Activated CD4-positive, alpha-beta T cell treated with anti-CD3 and anti-CD28 coated beads for 36 hours (primary cell): ENCODE measurements around the gene RRAD. TPM values are rescaled to one million over a fixed set of nuclear protein-coding genes. Genes with fewer than 3 reads are reported as not detected.

ENCODE experiments used
- ATAC-seq: fragments of 200-7000 bp; cut with Tn5 transposase; one replicate; pipeline ENCODE4 v1.10.0; 2021; ENCODE audit warnings: mild to moderate bottlenecking, moderate library complexity
- CTCF ChIA-PET: fragments of 350-600 bp; sonication (Branson Sonifier 250); formaldehyde crosslinking; loops from one replicate; lab custom pipeline; 2021; ENCODE audit warnings: antibody characterized with exemption; lab: Charles Lee
- POLR2A ChIA-PET: fragments of 350-600 bp; sonication (Branson Sonifier 250); formaldehyde crosslinking; loops from one replicate; lab custom pipeline; 2021; ENCODE audit warnings: antibody characterized with exemption, inconsistent platforms; lab: Charles Lee
- DNase-seq: peaks from one replicate; pipeline ENCODE4 v3.0.0-alpha.2; 2020
- H3K27ac Mint-ChIP-seq: one replicate; pipeline ENCODE4 v1.8.0; 2021; ENCODE audit warnings: mixed read lengths
- H3K27me3 Mint-ChIP-seq: one replicate; pipeline ENCODE4 v1.8.0; 2021; ENCODE audit warnings: mixed read lengths
- H3K36me3 Mint-ChIP-seq: one replicate; pipeline ENCODE4 v1.8.0; 2021; ENCODE audit warnings: low read depth, mixed read lengths
- H3K4me1 Mint-ChIP-seq: one replicate; pipeline ENCODE4 v1.8.0; 2021; ENCODE audit warnings: mixed read lengths
- H3K4me3 Mint-ChIP-seq: one replicate; pipeline ENCODE4 v1.8.0; 2021; ENCODE audit warnings: mild to moderate bottlenecking, moderate library complexity, mixed read lengths
- H3K9me3 Mint-ChIP-seq: one replicate; pipeline ENCODE4 v1.8.0; 2021; ENCODE audit warnings: low read depth, mixed read lengths
- intact Hi-C, 2 experiments: fragments of 100-400 bp; cut with DNase I in 1 of 2; cut with micrococcal nuclease in 1 of 2; formaldehyde crosslinking; loops; one replicate each; pipeline versions ENCODE4 v1.14.2 to v1.15.1; 2022 to 2024; cut with DNase I, micrococcal nuclease
- total RNA-seq, 2 experiments: library from RNA; stranded (reverse); gene quantifications; one replicate each; pipeline ENCODE4 v1.2.3, GENCODE V29; 2021

Gene RRAD
- total RNA-seq, 2 experiments from 2014 or later = 0.19 to 0.55 TPM

- peaks cover 4% of the 10 kb centered on the region for H3K36me3 Mint-ChIP-seq
- peak overlapping the region; percentile 28 for H3K4me3 Mint-ChIP-seq
- no peaks in the 10 kb centered on the region for H3K27me3 Mint-ChIP-seq
- ChIA-PET CTCF (interaction anchor here (6.6 kb wide), 1 partner anchor 47 kb away, joined by 37 read pairs; the partner anchor contains the start of gene NAE1), POLR2A (no interaction called here)
- ATAC-seq (peak; percentile 53), DNase-seq (peak; percentile 84)
- peaks cover 4% of the 10 kb centered on the region for H3K9me3 Mint-ChIP-seq
- H3K4me1 Mint-ChIP-seq = peaks cover 66% of the 10 kb centered on the region
- peak overlapping the region; percentile 72 for H3K27ac Mint-ChIP-seq
- intact Hi-C loops = loop anchor here in 1 of 2 experiments (1.0 to 10.0 kb wide), 2 partner anchors 56 to 353 kb away; partner anchors contain the start of gene CIAO2B
Measured at GRCh38 chr16:66878067-66878466, 47.3 kb downstream of the RRAD start.

DNA sequence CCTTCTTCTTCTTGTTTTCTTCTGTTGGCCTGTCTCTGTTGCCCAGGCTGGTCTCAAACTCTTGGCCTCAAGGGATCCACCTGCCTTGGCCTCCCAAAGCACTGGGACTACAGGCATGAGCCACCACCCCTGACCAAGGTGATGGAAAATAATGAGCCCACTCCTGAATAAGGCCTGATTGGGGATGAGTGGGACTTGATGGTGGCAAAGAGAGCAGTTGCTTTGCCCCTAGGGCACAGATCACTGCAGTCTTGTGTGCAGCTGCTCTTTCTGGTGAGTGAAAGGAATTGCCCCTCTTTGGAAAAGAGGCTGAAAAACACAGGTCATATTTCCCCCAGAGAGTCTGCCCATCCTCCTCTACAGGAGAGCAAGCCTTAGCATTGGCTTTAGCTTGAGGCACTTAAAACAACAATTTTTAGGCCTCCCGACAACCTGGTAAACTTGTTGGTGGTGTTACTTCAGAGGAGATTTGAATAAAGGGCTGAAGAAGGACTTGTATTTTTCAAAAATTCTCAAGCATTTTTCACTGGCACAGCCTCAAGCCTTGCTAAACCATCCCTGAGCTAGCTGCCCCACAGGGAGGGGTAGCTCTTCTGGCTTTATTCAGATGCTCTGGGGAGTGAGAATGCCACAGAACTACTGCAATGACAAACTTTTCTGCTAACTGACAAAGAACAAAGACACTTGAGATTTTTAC, 51.1 kb downstream of the RRAD start:
- Mint-ChIP-seq H3K4me3 (peak overlapping the region; percentile 34), H3K4me1 (peaks cover 55% of the 10 kb centered on the region), H3K27ac (peak overlapping the region; percentile 92), H3K27me3 (no peaks in the 10 kb centered on the region), H3K36me3 (peaks cover 4% of the 10 kb centered on the region), H3K9me3 (peaks cover 4% of the 10 kb centered on the region)
- CTCF ChIA-PET = interaction anchor here (0.6 to 3.8 kb wide), 8 partner anchors 39 to 526 kb away, joined by 3 to 47 read pairs (median 3); partner anchors contain the start of gene NAE1
- intact Hi-C loops = loop anchor here (1.0 to 10.0 kb wide), 2 partner anchors 349 to 352 kb away; no protein-coding TSS in a partner anchor
- POLR2A ChIA-PET = interaction anchor here (0.6 kb wide), 1 partner anchor 364 kb away, joined by 5 read pairs; no protein-coding TSS in a partner anchor
- ATAC-seq = peak; percentile 35
- peak; percentile 54 for DNase-seq

- peaks cover 4% of the 10 kb centered on the region for H3K36me3 Mint-ChIP-seq
- H3K4me3 Mint-ChIP-seq = peak overlapping the region; percentile 34
- peaks cover 53% of the 10 kb centered on the region for H3K4me1 Mint-ChIP-seq
- H3K9me3 Mint-ChIP-seq = peaks cover 4% of the 10 kb centered on the region
- H3K27ac Mint-ChIP-seq = no peak overlapping the region
- intact Hi-C loops = loop anchor here (1.0 to 10.0 kb wide), 11 partner anchors 43 to 465 kb away; partner anchors contain the start of genes NAE1 (in 2 of the 2), CIAO2B (in 1 of the 2), CMTM3 (in 1 of the 2) and CMTM4 (in 1 of the 2)
- DNase-seq (no peak), ATAC-seq (no peak)
- POLR2A ChIA-PET = interaction anchor here (1.2 kb wide), 1 partner anchor 44 kb away, joined by 3 read pairs; no protein-coding TSS in a partner anchor
- CTCF ChIA-PET = interaction anchor here (0.5 to 3.8 kb wide), 18 partner anchors 8 to 319 kb away, joined by 3 to 47 read pairs (median 4); partner anchors contain the start of genes CIAO2B and NAE1
- H3K27me3 Mint-ChIP-seq = no peaks in the 10 kb centered on the region
Measured at GRCh38 chr16:66873685-66874055, 51.7 kb downstream of the RRAD start.

DNA sequence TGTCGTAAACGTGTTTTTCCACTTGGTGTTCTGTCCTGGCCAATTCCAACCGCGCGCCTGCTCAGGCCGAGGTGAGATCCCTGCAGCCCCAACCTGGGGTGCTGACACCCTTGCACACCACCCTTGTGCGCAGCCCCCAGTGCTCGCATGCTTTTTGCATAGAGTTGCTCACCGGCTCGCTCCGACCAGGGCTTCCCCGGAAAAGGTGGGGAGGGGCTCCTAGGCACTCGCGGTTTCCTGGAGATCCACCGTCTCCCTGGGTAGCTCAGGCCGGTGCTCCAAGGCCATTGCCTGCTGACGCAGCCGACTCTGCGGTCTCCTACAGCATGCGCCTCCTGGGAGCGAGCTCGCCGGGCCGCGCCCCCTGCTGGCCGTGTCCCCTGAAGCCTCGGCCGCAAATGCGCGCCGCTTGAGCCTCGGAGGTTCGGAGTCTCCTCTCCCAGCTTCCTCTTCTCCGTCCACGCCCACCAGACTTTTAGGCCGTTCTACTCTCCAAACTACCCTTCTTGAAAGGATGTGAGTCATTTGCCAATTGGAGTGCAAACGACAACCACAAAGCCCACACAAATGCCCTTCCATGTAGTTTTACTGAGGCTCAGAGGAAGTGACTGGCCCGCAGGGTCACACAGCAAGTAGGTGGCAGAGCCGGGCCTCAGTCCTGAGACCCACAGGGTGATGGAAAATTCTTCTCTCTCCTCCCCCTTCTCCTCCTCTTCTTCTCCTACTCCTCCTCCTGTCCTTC, 52.2 kb downstream of the RRAD start:
- peak; percentile 77 for ATAC-seq
- intact Hi-C loops = loop anchor here (1.0 to 10.0 kb wide), 10 partner anchors 42 to 465 kb away; partner anchors contain the start of genes NAE1 (in 2 of the 2), CIAO2B (in 1 of the 2), CMTM3 (in 1 of the 2) and CMTM4 (in 1 of the 2)
- ChIA-PET CTCF (interaction anchor here (0.5 to 3.8 kb wide), 24 partner anchors 9 to 394 kb away, joined by 3 to 47 read pairs (median 4); partner anchors contain the start of genes CIAO2B and NAE1), POLR2A (interaction anchor here (0.6 to 1.2 kb wide), 4 partner anchors 33 to 323 kb away, joined by 3 read pairs; no protein-coding TSS in a partner anchor)
- Mint-ChIP-seq H3K9me3 (peaks cover 4% of the 10 kb centered on the region), H3K27ac (peak overlapping the region; percentile 72), H3K27me3 (no peaks in the 10 kb centered on the region), H3K4me1 (peaks cover 48% of the 10 kb centered on the region), H3K36me3 (peaks cover 4% of the 10 kb centered on the region), H3K4me3 (peak overlapping the region; percentile 65)
- peak; percentile 95 for DNase-seq

DNA sequence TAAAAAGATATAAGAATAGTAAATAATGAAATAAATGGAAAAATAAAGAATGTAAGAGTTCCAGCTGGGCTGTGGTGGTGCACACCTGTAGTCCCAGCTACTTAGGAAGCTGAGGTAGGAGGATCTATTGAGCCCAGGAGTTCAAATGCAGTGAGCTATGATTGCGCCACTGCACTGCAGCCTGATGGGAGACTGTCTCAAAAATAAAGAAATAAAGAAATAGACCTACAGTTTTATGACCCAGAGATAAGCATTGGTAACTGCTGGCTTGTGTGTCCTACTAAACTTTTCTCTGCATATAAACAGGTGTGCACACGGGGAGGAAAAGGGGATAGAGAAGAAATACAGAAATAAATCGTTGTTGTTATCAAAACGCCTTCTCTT, 52.8 kb downstream of the RRAD start:
- POLR2A ChIA-PET = interaction anchor here (0.6 to 1.2 kb wide), 4 partner anchors 33 to 322 kb away, joined by 3 read pairs; no protein-coding TSS in a partner anchor
- Mint-ChIP-seq H3K27me3 (no peaks in the 10 kb centered on the region), H3K9me3 (peaks cover 4% of the 10 kb centered on the region), H3K27ac (peak overlapping the region; percentile 72), H3K4me3 (peak overlapping the region; percentile 65), H3K4me1 (peaks cover 46% of the 10 kb centered on the region), H3K36me3 (peaks cover 4% of the 10 kb centered on the region)
- intact Hi-C loops = loop anchor here (2.0 to 10.0 kb wide), 4 partner anchors 42 to 356 kb away; partner anchors contain the start of genes CMTM4 (in 1 of the 2) and NAE1 (in 1 of the 2)
- ATAC-seq (no peak), DNase-seq (no peak)
- CTCF ChIA-PET = interaction anchor here (0.7 to 3.8 kb wide), 21 partner anchors 9 to 394 kb away, joined by 3 to 47 read pairs (median 4); partner anchors contain the start of genes CIAO2B and NAE1

GRCh38 chr16:66871840-66872239, 53.5 kb downstream of the RRAD start:
- ChIA-PET POLR2A (no interaction called here), CTCF (interaction anchor here (1.0 to 6.9 kb wide), 7 partner anchors 11 to 61 kb away, joined by 3 to 96 read pairs (median 4); partner anchors contain the start of genes CIAO2B and NAE1)
- H3K27me3 Mint-ChIP-seq = no peaks in the 10 kb centered on the region
- peaks cover 45% of the 10 kb centered on the region for H3K4me1 Mint-ChIP-seq
- ATAC-seq = no peak
- H3K36me3 Mint-ChIP-seq = peaks cover 4% of the 10 kb centered on the region
- no peak overlapping the region for H3K27ac Mint-ChIP-seq
- no peak overlapping the region for H3K4me3 Mint-ChIP-seq
- peaks cover 4% of the 10 kb centered on the region for H3K9me3 Mint-ChIP-seq
- intact Hi-C loops = loop anchor here (2.0 to 10.0 kb wide), 4 partner anchors 41 to 355 kb away; partner anchors contain the start of genes CMTM4 (in 1 of the 2) and NAE1 (in 1 of the 2)
- no peak for DNase-seq

Other genes with a start within 250 kb of the RRAD start
- gene CMTM4, start 228.8 kb downstream of the RRAD start, total RNA-seq = 1 to 10 TPM; 3.3 to 4.5 TPM
- gene DYNC1LI2, start 173.9 kb downstream of the RRAD start, total RNA-seq = 10 to 100 TPM; 32.3 to 35.7 TPM
- gene TERB1, start 124.0 kb downstream of the RRAD start, total RNA-seq = under 1 TPM in 1 of 2 experiments, not detected in 1; 0.14 TPM
- gene NAE1, start 94.6 kb downstream of the RRAD start, total RNA-seq = 100 to 1,000 TPM; 102 to 125 TPM
- gene CA7, start 81.1 kb downstream of the RRAD start, total RNA-seq = under 1 TPM in 1 of 2 experiments, not detected in 1; 0.16 TPM
- 10 to 100 TPM; 27.8 to 36.6 TPM for gene PDP2, start 45.0 kb downstream of the RRAD start, total RNA-seq
- gene CDH16, start 6.7 kb downstream of the RRAD start, total RNA-seq = not detected
- 100 to 1,000 TPM; 171 to 186 TPM for gene CIAO2B, start 8.9 kb upstream of the RRAD start, total RNA-seq
- gene CES2, start 10.0 kb upstream of the RRAD start, total RNA-seq = 10 to 100 TPM; 30.5 to 31.6 TPM
- 1 to 10 TPM; 1.6 to 1.9 TPM for gene CES3, start 35.7 kb upstream of the RRAD start, total RNA-seq
- 10 to 100 TPM; 13.5 to 15.7 TPM for gene CES4A, start 63.1 kb upstream of the RRAD start, total RNA-seq
- 10 to 100 TPM; 84.6 to 90.2 TPM for gene CBFB, start 103.6 kb upstream of the RRAD start, total RNA-seq
- gene PHAF1, start 184.4 kb upstream of the RRAD start, total RNA-seq = 10 to 100 TPM; 12.7 to 14.0 TPM
- 1 to 10 TPM; 2.3 to 3.0 TPM for gene B3GNT9, start 225.5 kb upstream of the RRAD start, total RNA-seq
- gene TRADD, start 234.4 kb upstream of the RRAD start, total RNA-seq = 10 to 100 TPM; 22.0 to 34.0 TPM
- gene FBXL8, start 234.4 kb upstream of the RRAD start, total RNA-seq = 10 to 100 TPM; 15.5 to 21.0 TPM
- gene HSF4, start 239.2 kb upstream of the RRAD start, total RNA-seq = 10 to 100 TPM; 15.7 to 20.7 TPM
- 10 to 100 TPM; 15.5 to 17.5 TPM for gene NOL3, start 245.0 kb upstream of the RRAD start, total RNA-seq